HG03558 (cell line): ENCODE measurements around the gene NACA2.
"Not testable (repeated sequence)": the region's sequence is repeated elsewhere in the genome, so short reads cannot be mapped to it uniquely, and the experiment has no call there.

Source experiments
- ATAC-seq: cut with Tn5 transposase; IDR thresholded peaks from one replicate; pipeline ENCODE4 v1.9.1; 2021; ENCODE audit warnings: moderate number of reproducible peaks; ENCODE audit not compliant: unreplicated experiment; ENCODE audit errors: extremely low read depth

NACA2 gene

DNA sequence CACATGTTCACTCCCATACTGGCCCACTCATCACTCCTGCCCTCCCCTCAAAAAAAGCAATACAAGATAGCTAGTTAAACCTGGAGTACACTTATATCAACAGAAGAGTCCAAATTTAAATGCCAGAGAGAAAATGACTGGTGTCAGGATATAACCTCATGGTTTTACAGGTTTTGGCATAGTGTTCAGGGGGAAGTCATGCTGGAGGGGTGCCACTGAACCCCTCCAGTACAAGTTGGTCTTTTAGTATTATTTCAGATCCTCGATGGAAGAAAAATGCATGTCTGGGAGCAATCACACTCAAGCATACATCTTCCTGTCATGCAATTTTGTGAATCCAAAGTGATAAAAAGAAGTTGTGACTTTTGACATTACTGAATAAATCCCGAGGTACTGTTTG is 10.5 kb downstream of the NACA2 start:
- no peak for ATAC-seq

- ATAC-seq, result no peak
Observed at GRCh38 chr17:61579961-61580360, 11.1 kb downstream of the NACA2 start.

GRCh38 chr17:61579347-61579746 is 11.7 kb downstream of the NACA2 start:
- ATAC-seq, result no peak

DNA sequence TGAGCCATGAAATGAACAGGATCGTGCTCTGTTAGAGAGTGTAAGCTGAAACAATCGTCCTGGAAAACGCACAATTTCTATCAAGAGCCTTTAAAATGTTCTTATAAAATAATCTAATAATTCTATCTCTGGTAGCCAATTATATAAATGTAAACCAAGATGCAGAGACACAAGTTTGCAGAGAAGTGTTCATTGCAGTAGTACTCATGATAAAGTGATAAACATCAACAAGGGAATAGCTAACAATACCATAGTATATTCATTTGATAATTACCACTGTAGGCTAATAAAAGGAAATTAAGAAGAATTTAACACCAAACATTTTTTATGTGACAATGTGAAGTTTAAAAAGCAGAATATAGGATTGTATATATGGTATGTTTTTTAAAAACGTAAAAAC is 12.4 kb downstream of the NACA2 start:
- ATAC-seq, result no peak

GRCh38 chr17:61575983-61576382 is 15.0 kb downstream of the NACA2 start:
- ATAC-seq, result no peak

GRCh38 chr17:61575352-61575975 is 15.6 kb downstream of the NACA2 start:
- no peak for ATAC-seq

- no peak for ATAC-seq
Observed at GRCh38 chr17:61574542-61575351, 16.3 kb downstream of the NACA2 start.

DNA sequence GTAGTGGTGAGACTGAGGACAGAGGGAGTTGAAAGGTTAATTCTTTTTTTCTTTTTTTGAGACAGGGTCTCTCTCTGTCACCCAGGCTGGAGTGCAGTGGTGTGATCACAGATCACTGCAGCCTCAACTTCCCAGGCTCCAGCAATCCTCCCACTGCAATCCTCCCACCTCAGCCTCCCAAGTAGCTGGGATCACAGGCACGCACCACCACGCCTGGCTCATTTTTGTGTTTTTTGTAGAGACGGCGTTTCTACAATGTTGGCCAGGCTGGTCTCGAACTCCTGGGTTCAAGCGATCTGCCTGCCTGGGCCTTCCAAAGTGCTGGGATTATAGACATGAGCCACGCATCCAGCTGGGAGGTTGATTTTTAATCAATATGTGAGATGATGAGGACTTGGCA is 18.5 kb downstream of the NACA2 start:
- not testable (repeated sequence) for ATAC-seq

DNA sequence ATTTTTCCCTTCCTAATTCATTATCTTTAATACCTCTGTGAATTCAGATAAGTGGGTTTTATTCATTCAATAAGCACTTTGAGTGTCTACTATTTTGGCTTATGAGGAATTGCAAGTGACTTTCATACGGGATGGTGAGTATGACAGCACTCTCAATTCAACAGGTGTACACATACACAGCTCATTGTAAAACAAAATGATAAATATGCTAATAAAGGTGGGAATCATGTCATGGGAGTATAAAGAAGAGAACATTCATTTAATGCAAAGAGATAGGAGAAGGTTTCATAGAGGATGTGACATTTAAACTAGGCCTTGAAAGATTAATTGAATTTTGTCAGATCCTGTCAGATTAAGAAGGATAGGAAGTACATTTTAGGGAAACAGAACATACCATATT is 19.4 kb downstream of the NACA2 start:
- ATAC-seq, result no peak

GRCh38 chr17:61570118-61570517 is 20.9 kb downstream of the NACA2 start:
- no peak for ATAC-seq

GRCh38 chr17:61569525-61569924 is 21.5 kb downstream of the NACA2 start:
- ATAC-seq, result not testable (repeated sequence)

DNA sequence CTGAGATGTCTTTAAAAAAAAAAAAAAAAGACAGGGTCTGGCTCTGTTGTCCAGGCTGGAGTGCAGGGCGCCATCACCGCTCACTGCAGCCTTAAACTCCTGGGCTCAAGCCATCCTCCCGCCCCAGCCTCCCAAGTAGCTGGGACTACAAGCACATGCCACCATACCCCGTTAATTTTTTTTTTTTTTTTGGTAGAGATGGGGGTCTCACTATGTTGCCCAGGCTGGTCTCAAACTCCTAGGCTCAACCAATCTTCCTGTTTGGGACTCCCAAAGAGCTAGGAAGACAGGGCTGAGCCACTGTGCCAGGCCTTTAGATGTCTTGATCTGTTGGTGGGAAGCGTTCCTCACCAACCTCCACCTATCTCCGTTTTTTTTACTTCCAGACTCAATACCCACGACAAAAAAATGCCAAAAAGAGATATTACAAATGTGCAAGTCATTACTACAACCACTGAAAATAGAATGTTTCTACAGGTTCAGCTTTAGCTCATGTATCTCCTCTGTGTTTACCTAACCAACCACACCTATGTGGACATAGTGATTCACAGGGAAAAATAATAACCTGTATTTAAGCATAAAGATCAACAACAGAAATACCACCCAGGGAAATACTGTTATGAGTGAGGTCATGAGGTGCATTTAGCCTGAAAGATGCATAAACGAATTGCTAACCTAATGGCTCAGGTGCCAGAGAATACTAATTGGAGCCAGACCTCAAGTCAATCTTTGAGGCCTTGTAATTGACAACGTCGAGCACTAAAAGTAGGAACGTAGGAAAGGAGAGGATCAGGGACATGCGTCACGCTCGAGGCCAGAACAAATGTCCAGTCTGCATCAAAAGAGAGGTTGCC is 22.6 kb downstream of the NACA2 start:
- no peak for ATAC-seq

GRCh38 chr17:61567045-61567802 is 23.8 kb downstream of the NACA2 start:
- ATAC-seq, result no peak

DNA sequence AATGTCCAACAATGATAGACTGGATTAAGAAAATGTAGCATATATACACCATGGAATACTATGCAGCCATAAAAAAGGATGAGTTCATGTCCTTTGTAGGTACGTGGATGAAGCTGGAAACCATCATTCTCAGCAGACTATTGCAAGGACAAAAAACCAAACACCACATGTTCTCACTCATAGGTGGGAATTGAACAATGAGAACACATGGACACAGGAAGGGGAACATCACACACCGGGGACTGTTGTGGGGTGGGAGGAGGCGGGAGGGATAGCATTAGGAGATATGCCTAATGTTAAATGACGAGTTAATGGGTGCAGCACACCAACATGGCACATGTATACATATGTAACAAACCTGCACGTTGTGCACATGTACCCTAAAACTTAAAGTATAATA is 24.6 kb downstream of the NACA2 start:
- ATAC-seq, result not testable (repeated sequence)

DNA sequence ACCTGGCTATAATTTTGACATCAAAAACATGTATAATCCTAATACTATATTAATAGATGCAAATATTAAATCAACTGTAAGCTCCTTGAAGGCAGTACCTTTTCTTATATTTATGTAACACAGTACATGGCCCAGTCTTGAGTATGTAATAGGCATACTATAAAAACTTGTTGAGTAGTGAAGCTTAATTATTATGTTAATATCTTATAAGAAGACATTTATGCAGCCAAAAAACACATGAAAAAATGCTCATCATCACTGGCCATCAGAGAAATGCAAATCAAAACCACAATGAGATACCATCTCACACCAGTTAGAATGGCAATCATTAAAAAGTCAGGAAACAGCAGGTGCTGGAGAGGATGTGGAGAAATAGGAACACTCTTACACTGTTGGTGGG is 25.2 kb downstream of the NACA2 start:
- not testable (repeated sequence) for ATAC-seq

DNA sequence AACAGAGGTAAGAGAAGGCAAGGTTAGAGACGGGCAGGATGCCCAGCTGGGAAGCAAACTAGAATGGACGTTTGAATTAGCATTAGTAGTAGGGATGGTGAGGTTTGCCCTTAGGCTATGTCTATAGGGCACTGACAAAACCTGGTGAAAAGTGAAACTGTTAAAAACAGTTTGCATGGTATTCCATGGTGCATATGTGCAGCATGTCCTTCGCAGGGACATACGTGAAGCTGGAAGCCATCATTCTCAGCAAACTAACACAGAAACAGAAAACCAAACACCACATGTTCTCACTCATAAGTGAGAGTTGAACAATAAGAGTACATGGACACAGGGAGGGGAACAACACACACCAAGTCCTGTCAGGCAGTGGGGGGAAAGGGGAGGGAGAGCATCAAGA is 25.8 kb downstream of the NACA2 start:
- no peak for ATAC-seq

GRCh38 chr17:61562287-61562686 is 28.7 kb downstream of the NACA2 start:
- ATAC-seq, result no peak

GRCh38 chr17:61561354-61561753 is 29.7 kb downstream of the NACA2 start:
- no peak for ATAC-seq

DNA sequence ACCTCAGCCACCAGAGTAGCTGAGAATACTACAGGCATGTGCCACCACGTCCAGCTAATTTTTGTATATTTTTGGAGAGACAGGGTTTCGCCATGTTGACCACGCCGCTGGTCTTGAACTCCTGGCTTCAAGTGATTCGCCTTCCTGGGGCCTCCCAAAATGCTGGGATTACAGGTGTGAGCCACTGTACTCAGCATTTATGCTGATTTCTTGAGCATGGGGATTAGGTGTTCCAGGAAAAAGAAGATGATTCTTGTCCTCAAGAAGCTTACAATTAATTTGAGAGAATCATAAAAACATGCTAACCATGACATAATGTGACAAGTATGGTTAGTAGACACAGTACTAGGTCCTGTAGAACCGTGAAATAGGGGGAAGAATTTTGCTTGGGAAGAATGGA is 30.9 kb downstream of the NACA2 start:
- no peak for ATAC-seq
